ENCODE results near the gene CERT1. TPM values are rescaled to one million over a fixed set of nuclear protein-coding genes. Genes with fewer than 3 reads are reported as not detected.

Gene CERT1
- total RNA-seq, 2 experiments from 2014 or later: 13.3 to 33.6 TPM

- intact Hi-C loops (cut with micrococcal nuclease; ENCODE audit: unreplicated experiment): loop anchor here (10.0 kb wide), 1 partner anchor 318 kb away; no protein-coding TSS in a partner anchor
- POLR2A ChIA-PET: no interaction called here
- Histone ChIP-seq H3K4me1 (ENCODE audit: insufficient read depth, low read length, poor library complexity, severe bottlenecking) (no peaks in the 10 kb centered on the region), H3K36me3 (ENCODE audit: insufficient read depth, low read length) (peaks cover 15% of the 10 kb centered on the region), H2AFZ (ENCODE audit: low read length) (no peak overlapping the region), H3K27ac (ENCODE audit: low read depth, low read length, poor library complexity, severe bottlenecking) (no peak overlapping the region), H3K79me2 (ENCODE audit: insufficient read depth, low read depth, low read length) (no peaks in the 10 kb centered on the region), H3K4me2 (ENCODE audit: low read length) (no peak overlapping the region), H3K9me3 (ENCODE audit: low read length) (no peaks in the 10 kb centered on the region), H3K9me2 (ENCODE audit: insufficient read depth, low read length) (no peaks in the 10 kb centered on the region), H4K20me1 (ENCODE audit: insufficient read depth, low read length) (no peaks in the 10 kb centered on the region), H3K4me3 (ENCODE audit: low read depth, low read length, poor library complexity, severe bottlenecking) (no peak overlapping the region)
- BruUV-seq (replicated peaks): no TSS peak
- TF ChIP-seq EZH2phosphoT487 (IDR thresholded peaks at IDR 0.05; ENCODE audit: borderline replicate concordance, low read depth, low read length): no peak
- TF ChIP-seq CTCF (conservative IDR thresholded peaks at IDR 0.05; ENCODE audit: low read length): no peak
- DNase-seq (ENCODE audit: low spot score): no peak
- CTCF ChIA-PET (ENCODE audit: unreplicated experiment): no interaction called here
These were observed 144.6 kb downstream of the CERT1 start for GRCh38 chr5:75366787-75367186.

GRCh38 chr5:75365740-75366139 is 145.7 kb downstream of the CERT1 start:
- H3K79me2 ChIP-seq (ENCODE audit: insufficient read depth, low read depth, low read length): no peaks in the 10 kb centered on the region
- CTCF ChIA-PET (ENCODE audit: unreplicated experiment): no interaction called here
- DNase-seq (ENCODE audit: low spot score): no peak
- no TSS peak for BruUV-seq (replicated peaks)
- no peaks in the 10 kb centered on the region for H3K9me3 ChIP-seq (ENCODE audit: low read length)
- H3K4me1 ChIP-seq (ENCODE audit: insufficient read depth, low read length, poor library complexity, severe bottlenecking): no peaks in the 10 kb centered on the region
- intact Hi-C loops (cut with micrococcal nuclease; ENCODE audit: unreplicated experiment): loop anchor here (10.0 kb wide), 1 partner anchor 319 kb away; no protein-coding TSS in a partner anchor
- H3K4me3 ChIP-seq (ENCODE audit: low read depth, low read length, poor library complexity, severe bottlenecking): no peak overlapping the region
- no peaks in the 10 kb centered on the region for H3K9me2 ChIP-seq (ENCODE audit: insufficient read depth, low read length)
- H3K27ac ChIP-seq (ENCODE audit: low read depth, low read length, poor library complexity, severe bottlenecking): no peak overlapping the region
- no peak overlapping the region for H3K4me2 ChIP-seq (ENCODE audit: low read length)
- peaks cover 25% of the 10 kb centered on the region for H3K36me3 ChIP-seq (ENCODE audit: insufficient read depth, low read length)
- no peaks in the 10 kb centered on the region for H4K20me1 ChIP-seq (ENCODE audit: insufficient read depth, low read length)
- no peak overlapping the region for H2AFZ ChIP-seq (ENCODE audit: low read length)
- TF ChIP-seq CTCF (conservative IDR thresholded peaks at IDR 0.05; ENCODE audit: low read length) (no peak), EZH2phosphoT487 (IDR thresholded peaks at IDR 0.05; ENCODE audit: borderline replicate concordance, low read depth, low read length) (no peak)
- POLR2A ChIA-PET: no interaction called here

- Histone ChIP-seq H3K4me2 (ENCODE audit: low read length) (no peak overlapping the region), H3K27ac (ENCODE audit: low read depth, low read length, poor library complexity, severe bottlenecking) (no peak overlapping the region), H4K20me1 (ENCODE audit: insufficient read depth, low read length) (no peaks in the 10 kb centered on the region), H2AFZ (ENCODE audit: low read length) (no peak overlapping the region), H3K9me2 (ENCODE audit: insufficient read depth, low read length) (no peaks in the 10 kb centered on the region), H3K36me3 (ENCODE audit: insufficient read depth, low read length) (peaks cover 35% of the 10 kb centered on the region), H3K9me3 (ENCODE audit: low read length) (no peaks in the 10 kb centered on the region), H3K79me2 (ENCODE audit: insufficient read depth, low read depth, low read length) (no peaks in the 10 kb centered on the region), H3K4me1 (ENCODE audit: insufficient read depth, low read length, poor library complexity, severe bottlenecking) (no peaks in the 10 kb centered on the region), H3K4me3 (ENCODE audit: low read depth, low read length, poor library complexity, severe bottlenecking) (no peak overlapping the region)
- BruUV-seq (replicated peaks): no TSS peak
- no peak for DNase-seq (ENCODE audit: low spot score)
- intact Hi-C loops (cut with micrococcal nuclease; ENCODE audit: unreplicated experiment): loop anchor here (10.0 kb wide), 1 partner anchor 320 kb away; no protein-coding TSS in a partner anchor
- CTCF ChIA-PET (ENCODE audit: unreplicated experiment): no interaction called here
- POLR2A ChIA-PET: interaction anchor here (0.5 to 1.5 kb wide), 4 partner anchors 9 to 75 kb away, joined by 3 to 9 read pairs (median 4); partner anchors contain the start of gene HMGCR
- TF ChIP-seq CTCF (conservative IDR thresholded peaks at IDR 0.05; ENCODE audit: low read length) (no peak), EZH2phosphoT487 (IDR thresholded peaks at IDR 0.05; ENCODE audit: borderline replicate concordance, low read depth, low read length) (no peak)
These were observed 146.7 kb downstream of the CERT1 start for GRCh38 chr5:75364571-75365280.

All from OCI-LY7 (cell line).